IMR-90 (cell line): ENCODE results near the gene GIPR. TPM values are rescaled to one million over a fixed set of nuclear protein-coding genes. Genes with fewer than 3 reads are reported as not detected.

Experiments
- ATAC-seq: fragments of 200-7000 bp; cut with Tn5 transposase; 2 replicates; pipeline ENCODE4 v1.9.1; 2020; ENCODE audit warnings: low read depth, mild to moderate bottlenecking, moderate library complexity
- BruUV-seq: library from RNA; stranded (reverse); fragments of 400-500 nt; replicated peaks from 2 replicates; lab custom pipeline; 2021; lab: Mats Ljungman, UMichigan
- CTCF ChIA-PET: fragments of 300-600 bp; formaldehyde crosslinking; extraction: SDS; loops from one replicate; lab custom pipeline; 2021; ENCODE audit warnings: antibody characterized with exemption; lab: Yijun Ruan, JAX
- POLR2A ChIA-PET: fragments of 300-600 bp; sonication (Branson Sonifier 250); formaldehyde crosslinking; loops from one replicate; lab custom pipeline; 2022; ENCODE audit warnings: antibody characterized with exemption; ENCODE audit not compliant: unreplicated experiment; lab: Charles Lee
- DNase-seq: peaks from one replicate; pipeline ENCODE4 v3.0.0; 2013
- H2AFZ ChIP-seq: replicated peaks from 2 replicates; pipeline ENCODE3; 2013; ENCODE audit warnings: low read length, mild to moderate bottlenecking; ENCODE audit not compliant: poor library complexity
- H2AK5ac ChIP-seq: 2 replicates; pipeline ENCODE4 v1.6.1; 2013; ENCODE audit warnings: low read depth, low read length, inconsistent platforms
- H2AK9ac ChIP-seq: replicated peaks from 2 replicates; pipeline ENCODE3; 2013; ENCODE audit warnings: mild to moderate bottlenecking, low read depth, low read length, moderate library complexity; ENCODE audit not compliant: poor library complexity
- H2BK120ac ChIP-seq: 2 replicates; pipeline ENCODE4 v1.6.1; 2013; ENCODE audit warnings: low read depth, low read length, inconsistent platforms
- H2BK15ac ChIP-seq: 3 replicates; pipeline ENCODE4 v1.6.1; 2013; ENCODE audit warnings: low read depth, low read length, inconsistent platforms
- H2BK20ac ChIP-seq: 2 replicates; pipeline ENCODE4 v1.6.1; 2013; ENCODE audit warnings: low read depth, mild to moderate bottlenecking, inconsistent platforms, low read length, moderate library complexity
- H2BK5ac ChIP-seq: 2 replicates; pipeline ENCODE4 v1.6.1; 2013; ENCODE audit warnings: mild to moderate bottlenecking, low read depth, low read length, inconsistent platforms; ENCODE audit not compliant: poor library complexity, severe bottlenecking
- H3K14ac ChIP-seq: replicated peaks from 2 replicates; pipeline ENCODE4 v1.6.1; 2013; ENCODE audit warnings: low read depth, low read length, inconsistent platforms
- H3K18ac ChIP-seq: 2 replicates; pipeline ENCODE4 v1.6.1; 2013; ENCODE audit warnings: low read depth, low read length, control low read depth
- H3K23ac ChIP-seq: 2 replicates; pipeline ENCODE4 v1.6.1; 2013; ENCODE audit warnings: low read depth, low read length, inconsistent platforms
- H3K27ac ChIP-seq: 2 replicates; pipeline ENCODE4 v1.5.1; 2013; ENCODE audit warnings: mild to moderate bottlenecking, control low read depth, low read length; ENCODE audit not compliant: insufficient read depth
- H3K27me3 ChIP-seq: 2 replicates; pipeline ENCODE4 v1.6.1; 2013; ENCODE audit warnings: low read length; ENCODE audit not compliant: control insufficient read depth, insufficient read depth
- H3K36me3 ChIP-seq: 2 replicates; pipeline ENCODE4 v1.6.1; 2013; ENCODE audit warnings: low read length, mixed read lengths; ENCODE audit not compliant: control insufficient read depth, insufficient read depth
- H3K4ac ChIP-seq: 2 replicates; pipeline ENCODE4 v1.6.1; 2013; ENCODE audit warnings: low read depth, low read length, inconsistent platforms
- H3K4me1 ChIP-seq: 2 replicates; pipeline ENCODE4 v1.6.1; 2013; ENCODE audit warnings: low read length, mixed read lengths; ENCODE audit not compliant: control insufficient read depth, insufficient read depth
- H3K4me2 ChIP-seq: 2 replicates; pipeline ENCODE4 v1.6.1; 2013; ENCODE audit warnings: low read depth, mild to moderate bottlenecking, control low read depth, low read length, moderate library complexity
- H3K4me3 ChIP-seq: 2 replicates; pipeline ENCODE4 v1.5.1; 2013; ENCODE audit warnings: low read depth, mild to moderate bottlenecking, control low read depth, low read length, moderate library complexity; ENCODE audit not compliant: insufficient read depth
- H3K56ac ChIP-seq: 2 replicates; pipeline ENCODE4 v1.6.1; 2013; ENCODE audit warnings: low read length, inconsistent platforms; ENCODE audit not compliant: insufficient read depth; ENCODE audit errors: extremely low read depth
- H3K79me1 ChIP-seq, 2 experiments: 2 replicates each; pipeline ENCODE4 v1.6.1; 2013; ENCODE audit warnings: low read length in 2 of 2, inconsistent platforms in 1 of 2, low read depth in 1 of 2
- H3K9ac ChIP-seq: 2 replicates; pipeline ENCODE4 v1.6.1; 2013; ENCODE audit warnings: low read depth, low read length, control low read depth
- H3K9me1 ChIP-seq: 2 replicates; pipeline ENCODE4 v1.6.1; 2013; ENCODE audit warnings: low read length, inconsistent platforms; ENCODE audit not compliant: insufficient read depth
- H3K9me3 ChIP-seq: 2 replicates; pipeline ENCODE4 v1.6.1; 2013; ENCODE audit warnings: low read length; ENCODE audit not compliant: control insufficient read depth, insufficient read depth
- H4K20me1 ChIP-seq: 2 replicates; pipeline ENCODE4 v1.6.1; 2013; ENCODE audit warnings: low read length, inconsistent platforms; ENCODE audit not compliant: insufficient read depth
- H4K5ac ChIP-seq: 2 replicates; pipeline ENCODE4 v1.6.1; 2013; ENCODE audit warnings: mild to moderate bottlenecking, low read depth, low read length, control low read depth
- H4K8ac ChIP-seq, 2 experiments: 2 replicates each; pipeline ENCODE4 v1.6.1; 2013; ENCODE audit warnings: low read depth in 2 of 2, low read length in 2 of 2, control low read depth in 1 of 2, inconsistent platforms in 1 of 2
- H4K91ac ChIP-seq: 2 replicates; pipeline ENCODE4 v1.6.1; 2013; ENCODE audit warnings: low read depth, low read length, inconsistent platforms; ENCODE audit not compliant: insufficient read depth
- CTCF ChIP-seq: conservative IDR thresholded peaks from 2 replicates; pipeline ENCODE4 v1.5.1; 2012; ENCODE audit warnings: mild to moderate bottlenecking, low read depth, low read length, improper control_type of control experiment
- MAZ ChIP-seq: IDR thresholded peaks from 2 replicates; pipeline ENCODE4 v1.6.1; 2012; ENCODE audit warnings: low read depth, mild to moderate bottlenecking, low read length, improper control_type of control experiment, moderate library complexity, borderline replicate concordance
- MXI1 ChIP-seq: IDR thresholded peaks from 2 replicates; pipeline ENCODE4 v1.6.1; 2012; ENCODE audit warnings: low read depth, mild to moderate bottlenecking, low read length, moderate library complexity, borderline replicate concordance
- NFE2L2 ChIP-seq: fragments of 150-350 bp; IDR thresholded peaks from 2 replicates; pipeline ENCODE4 v1.6.1; 2016; ENCODE audit warnings: low read depth, mild to moderate bottlenecking, low read length
- RAD21 ChIP-seq: IDR thresholded peaks from 2 replicates; pipeline ENCODE4 v1.6.1; 2012; ENCODE audit warnings: low read length, improper control_type of control experiment
- SMC3 ChIP-seq: fragments of 150-350 bp; IDR thresholded peaks from 2 replicates; pipeline ENCODE4 v1.6.1; 2016; ENCODE audit warnings: low read depth, mild to moderate bottlenecking, antibody characterized with exemption, low read length, moderate library complexity
- WGBS, 2 experiments: methylation state at CpG; one replicate each; pipeline versions ENCODE4 v1.1.5 to v1.1.7; 2013; ENCODE audit warnings: missing lambda C conversion rate in 2 of 2; ENCODE audit not compliant: insufficient read length in 1 of 2; ENCODE audit errors: extremely low coverage in 2 of 2; 5-methylcytosine and 5-hydroxymethylcytosine counted together
- dilution Hi-C: fragments of 300-500 bp; cut with HindIII; formaldehyde crosslinking; loops from one replicate; pipeline ENCODE4 v1.14.3; 2018; ENCODE audit warnings: low sequenced_read_pairs; ENCODE audit not compliant: unreplicated experiment
- in situ Hi-C: fragments of 300-500 bp; cut with MboI; formaldehyde crosslinking; loops from 3 replicates; pipeline ENCODE4 v1.14.3; 2019; ENCODE audit warnings: low sequenced_read_pairs, inconsistent platforms, mixed read lengths
- intact Hi-C: fragments of 100-400 bp; cut with micrococcal nuclease; formaldehyde crosslinking; loops from 2 replicates; pipeline ENCODE4 v1.10.0; 2022
- polyA plus RNA-seq, 3 experiments: library from polyadenylated mRNA; depleted of rRNA; stranded (reverse); fragments of >200 nt; gene quantifications; 2 replicates each; pipeline ENCODE4 v1.2.3, GENCODE V29; 2012; ENCODE audit warnings: low replicate concordance in 1 of 3
- total RNA-seq: library from RNA; depleted of rRNA; stranded (reverse); fragments of >200 nt; gene quantifications from 2 replicates; pipeline ENCODE4 v1.2.3, GENCODE V29; 2012
- TF ChIP-seq, protein P1 (sequence below): fragments of 150-350 bp; IDR thresholded peaks from 2 replicates; pipeline ENCODE4 v1.6.1; 2016; ENCODE audit warnings: low read depth, mild to moderate bottlenecking, low read length, moderate library complexity, borderline replicate concordance

GIPR gene
- total and polyA plus RNA-seq, 2 of the 4 experiments (the other 2 are of a cell fraction): 0.18 to 1.2 TPM

GRCh38 chr19:45668342-45668871 is 386 bp downstream of the GIPR start:
- Histone ChIP-seq H4K20me1 (no peaks in the 10 kb centered on the region), H3K9me3 (no peaks in the 10 kb centered on the region), H2BK120ac (peak overlapping the region; percentile 12; the same call in 1 of the 2 replicates), H2AFZ (peak overlapping the region; percentile 90), H2AK5ac (no peak overlapping the region), H4K8ac (peak overlapping the region in 1 of 2 experiments; percentile 55; a peak in 2 of 4 replicates), H3K23ac (peak overlapping the region; percentile 54), H2BK20ac (peak overlapping the region; percentile 16; the same call in 1 of the 2 replicates), H3K9me1 (peaks cover 8% of the 10 kb centered on the region), H4K91ac (peak overlapping the region; percentile 6; the same call in 1 of the 2 replicates), H3K56ac (0 out of 2 replicates have a peak overlapping the region, but pooled peaks have one; percentile 40), H2BK15ac (no peak overlapping the region), H2BK5ac (no peak overlapping the region), H3K4ac (peak overlapping the region; percentile 11), H3K9ac (peak overlapping the region; percentile 65), H3K4me2 (peak overlapping the region; percentile 99), H2AK9ac (peak overlapping the region; percentile 65), H3K36me3 (no peaks in the 10 kb centered on the region), H4K5ac (peak overlapping the region; percentile 55), H3K27ac (0 out of 2 replicates have a peak overlapping the region, but pooled peaks have one; percentile 1), H3K14ac (peak overlapping the region; percentile 48), H3K79me1 (no peaks in the 10 kb centered on the region), H3K4me3 (peak overlapping the region; percentile 62), H3K18ac (peak overlapping the region; percentile 45; the same call in 1 of the 2 replicates), H3K27me3 (peaks cover 14% of the 10 kb centered on the region), H3K4me1 (peaks cover 5% of the 10 kb centered on the region)
- intact Hi-C loops: no loop called here
- TF ChIP-seq CTCF: no peak
- no peak for TF ChIP-seq MAZ
- TF ChIP-seq SMC3: no peak
- no peak for TF ChIP-seq RAD21
- TF ChIP-seq, protein P1, sequence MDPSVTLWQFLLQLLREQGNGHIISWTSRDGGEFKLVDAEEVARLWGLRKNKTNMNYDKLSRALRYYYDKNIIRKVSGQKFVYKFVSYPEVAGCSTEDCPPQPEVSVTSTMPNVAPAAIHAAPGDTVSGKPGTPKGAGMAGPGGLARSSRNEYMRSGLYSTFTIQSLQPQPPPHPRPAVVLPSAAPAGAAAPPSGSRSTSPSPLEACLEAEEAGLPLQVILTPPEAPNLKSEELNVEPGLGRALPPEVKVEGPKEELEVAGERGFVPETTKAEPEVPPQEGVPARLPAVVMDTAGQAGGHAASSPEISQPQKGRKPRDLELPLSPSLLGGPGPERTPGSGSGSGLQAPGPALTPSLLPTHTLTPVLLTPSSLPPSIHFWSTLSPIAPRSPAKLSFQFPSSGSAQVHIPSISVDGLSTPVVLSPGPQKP: no peak
- TF ChIP-seq MXI1: no peak
- no peak for TF ChIP-seq NFE2L2
- BruUV-seq: no TSS peak
- 0% methylated on average over 4 of the region's 19 CpGs; no CpG with 5 or more reads in 1 of the 2 experiments for WGBS, 2 experiments
- dilution Hi-C loops: no loop called here
- CTCF ChIA-PET: interaction anchor here (1.0 kb wide), 1 partner anchor 24 kb away, joined by 3 read pairs; the partner anchor contains the start of genes QPCTL and SNRPD2
- POLR2A ChIA-PET: interaction anchor here (1.6 kb wide), 1 partner anchor 9 kb away, joined by 5 read pairs; no protein-coding TSS in a partner anchor
- peak; percentile 3 for ATAC-seq
- DNase-seq: no peak
- in situ Hi-C loops: no loop called here
